NCI-H774 (cell line): ENCODE measurements around the gene LYZL4.
A peak's percentile ranks its signal among the peaks of the same experiment; 100 is the strongest.

Source experiments
- DNase-seq: peaks from one replicate; lab custom pipeline; 2025; lab: John Stamatoyannopoulos, UW

The LYZL4 gene

DNA sequence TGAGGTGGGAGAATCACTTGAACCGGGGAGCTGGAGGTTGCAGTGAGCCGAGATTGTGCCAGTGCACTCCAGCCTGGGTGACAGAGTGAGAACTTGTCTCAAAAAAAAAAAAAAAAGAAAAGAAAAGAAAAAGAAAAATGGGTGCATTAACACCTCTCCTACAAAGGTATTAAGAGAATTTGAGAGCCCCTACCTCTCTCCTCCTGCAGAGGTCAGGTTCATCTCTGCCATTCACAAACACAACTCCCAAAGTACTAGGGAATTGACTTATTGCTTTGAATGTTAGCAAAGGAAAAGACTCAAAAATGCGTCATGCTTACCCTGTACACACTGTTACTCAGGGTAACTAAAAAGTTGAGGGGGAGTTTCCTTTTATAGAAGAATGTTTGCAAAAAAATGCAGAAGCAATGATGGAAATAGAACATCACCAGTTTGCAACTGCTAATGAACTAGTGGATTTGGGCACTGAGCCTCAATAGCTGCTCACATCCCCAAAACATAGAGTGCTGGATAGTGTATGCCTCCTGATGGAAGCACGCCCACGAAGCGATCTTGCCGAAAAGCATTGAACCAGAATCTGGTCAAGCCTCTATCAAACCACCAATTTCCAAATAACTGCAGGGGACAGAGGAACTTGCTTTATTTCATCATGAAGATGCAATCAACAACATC is 15.5 kb upstream of the LYZL4 start:
- no peak for DNase-seq

DNA sequence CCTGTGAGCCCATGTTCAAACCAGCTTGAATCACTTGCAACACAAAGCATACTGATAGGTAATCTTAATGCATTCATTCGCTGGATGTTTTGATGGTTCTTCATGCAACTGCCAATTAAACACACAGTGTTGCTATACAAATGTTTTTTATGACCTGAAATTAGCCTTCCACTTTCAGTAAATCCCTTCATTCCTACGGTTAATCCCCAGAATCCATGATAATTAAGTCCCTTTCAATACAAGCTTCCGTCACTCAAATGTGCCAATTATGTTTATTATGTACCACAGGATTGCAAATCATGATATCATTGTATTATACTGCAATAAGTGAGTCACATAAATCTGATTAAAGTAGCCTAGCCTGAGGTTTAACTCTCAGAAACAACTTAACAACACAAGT is 14.5 kb upstream of the LYZL4 start:
- DNase-seq, result no peak

DNA sequence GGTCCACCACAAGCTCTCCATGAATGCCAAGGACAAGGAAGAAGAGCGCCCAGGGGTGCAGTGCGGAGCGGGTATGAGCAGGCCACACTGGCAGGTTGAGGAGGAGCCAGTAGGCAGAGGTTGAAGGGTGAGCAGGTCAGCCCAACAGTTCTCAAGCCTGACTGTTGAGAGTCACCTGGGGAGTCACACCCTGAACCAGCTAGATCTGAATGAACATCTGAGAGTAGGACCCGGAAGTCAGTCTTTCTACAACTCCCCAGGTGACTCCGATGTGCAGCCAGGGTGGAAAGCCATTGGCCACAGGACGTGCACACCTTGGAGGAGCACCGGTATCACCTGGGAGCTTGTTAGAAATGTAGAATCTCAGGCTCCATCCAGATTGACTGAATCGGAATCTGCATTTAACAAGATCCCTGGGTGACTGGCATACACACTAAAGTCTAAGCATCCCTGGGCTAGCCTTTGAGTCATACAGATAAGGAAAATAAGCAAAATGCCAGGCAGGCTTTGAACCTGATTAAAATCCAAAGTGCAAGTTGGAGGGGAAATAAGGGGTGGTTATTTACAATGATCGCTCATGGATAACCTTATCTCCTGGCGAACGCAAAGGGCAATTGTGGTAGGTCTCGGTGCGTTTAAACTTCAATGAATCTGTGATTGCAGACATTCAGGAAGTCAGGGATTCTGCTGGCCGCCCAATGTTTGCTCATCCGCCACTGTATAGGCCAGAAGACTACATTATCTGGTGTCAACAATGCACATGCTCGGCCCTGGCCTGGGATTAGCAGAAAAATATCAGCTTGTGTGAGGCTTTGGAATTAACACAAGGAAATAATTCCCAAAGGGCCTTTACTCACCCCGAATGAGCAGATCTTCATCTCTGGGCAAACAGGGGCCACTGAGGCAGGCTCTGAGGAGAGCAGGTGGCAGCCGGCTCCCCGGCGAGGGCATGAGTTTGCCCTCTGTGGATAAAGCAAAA is 11.7 kb upstream of the LYZL4 start:
- no peak for DNase-seq

DNA sequence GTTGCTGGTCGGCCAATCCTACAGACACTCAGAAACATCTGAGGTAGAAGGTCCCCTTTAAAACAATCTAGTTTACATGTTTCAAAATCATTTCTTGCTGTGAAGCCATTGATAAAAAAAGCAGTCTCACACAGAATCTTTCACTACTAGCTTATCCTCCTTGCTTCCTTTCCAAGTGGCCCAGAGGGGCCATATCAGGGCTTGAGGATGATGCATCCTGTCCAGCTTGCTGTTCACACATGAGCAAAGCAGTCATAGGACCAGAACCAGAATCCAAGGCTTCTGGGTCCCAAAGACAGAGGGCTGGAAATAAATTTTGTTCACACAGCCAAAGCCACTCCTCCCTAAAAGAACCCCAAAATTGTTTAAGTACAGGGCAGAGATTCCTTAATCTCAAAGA is 9.2 kb upstream of the LYZL4 start:
- DNase-seq, result no peak

DNA sequence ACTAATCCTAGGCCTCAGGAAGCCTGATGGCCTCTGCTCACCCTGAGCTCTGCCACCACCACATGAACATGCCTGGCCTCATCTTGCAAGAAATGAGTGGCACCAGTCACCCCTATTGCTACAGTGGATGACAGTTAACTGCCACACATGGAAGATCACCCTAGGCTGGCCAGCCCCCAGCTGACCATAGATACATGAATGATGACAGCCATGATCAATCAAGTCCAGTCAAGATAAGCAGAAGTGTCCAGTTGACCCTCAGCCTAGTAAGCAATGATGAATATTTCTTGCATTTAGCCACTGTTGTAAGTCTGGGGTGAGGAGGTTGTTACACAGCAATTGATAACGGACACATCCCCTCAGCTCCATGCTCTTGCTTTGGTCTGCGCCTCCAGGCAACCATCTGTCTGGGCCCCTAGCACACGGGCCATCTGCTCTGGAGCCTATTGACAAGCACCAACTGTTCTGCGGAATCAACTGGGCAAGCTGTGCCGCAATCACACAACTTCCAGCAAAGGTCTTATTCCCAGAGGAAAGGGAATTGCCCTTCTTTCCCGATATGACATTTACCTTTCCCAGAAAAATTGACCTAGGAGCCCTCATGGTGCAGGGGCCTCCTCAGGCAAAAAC is 2.2 kb upstream of the LYZL4 start:
- DNase-seq, result no peak

DNA sequence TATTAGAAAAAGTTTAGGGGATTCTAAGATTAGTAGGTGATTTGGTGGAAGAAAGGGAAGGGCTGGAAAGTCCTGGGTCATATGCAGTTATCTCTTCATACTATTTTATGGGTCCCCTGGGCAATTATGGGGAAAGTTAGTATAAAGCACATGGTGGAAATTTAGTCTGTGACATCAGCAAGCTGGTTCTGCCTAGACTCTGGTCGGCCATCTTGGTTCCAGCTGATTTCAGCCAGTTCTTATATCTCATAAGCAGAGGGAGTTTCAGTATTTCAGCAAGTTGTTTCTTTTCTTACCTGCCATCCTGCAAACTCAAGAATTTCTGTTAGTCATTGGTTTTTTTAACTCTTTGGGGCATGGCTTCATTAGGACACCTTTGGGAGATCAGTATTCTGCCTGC is 1.0 kb upstream of the LYZL4 start:
- DNase-seq, result no peak

DNA sequence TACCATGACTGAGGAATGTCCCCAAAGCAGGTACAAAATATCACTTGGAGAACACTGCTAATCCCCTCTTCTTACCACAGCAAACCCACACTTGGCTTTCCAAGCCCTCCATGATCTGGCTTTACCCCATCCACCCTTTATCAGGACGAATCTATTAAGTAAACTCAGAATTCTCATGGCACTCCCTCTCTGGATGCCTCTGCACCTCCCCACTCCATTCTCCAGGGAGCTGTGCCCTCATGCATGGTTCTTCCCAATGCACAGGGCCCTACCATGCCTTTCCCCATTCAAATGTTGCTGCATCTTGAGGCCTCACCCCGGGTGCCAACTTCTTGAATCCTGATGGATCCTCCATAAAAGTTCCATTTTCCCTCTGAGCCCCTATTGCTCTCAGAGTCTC is 2.3 kb downstream of the LYZL4 start:
- no peak for DNase-seq

DNA sequence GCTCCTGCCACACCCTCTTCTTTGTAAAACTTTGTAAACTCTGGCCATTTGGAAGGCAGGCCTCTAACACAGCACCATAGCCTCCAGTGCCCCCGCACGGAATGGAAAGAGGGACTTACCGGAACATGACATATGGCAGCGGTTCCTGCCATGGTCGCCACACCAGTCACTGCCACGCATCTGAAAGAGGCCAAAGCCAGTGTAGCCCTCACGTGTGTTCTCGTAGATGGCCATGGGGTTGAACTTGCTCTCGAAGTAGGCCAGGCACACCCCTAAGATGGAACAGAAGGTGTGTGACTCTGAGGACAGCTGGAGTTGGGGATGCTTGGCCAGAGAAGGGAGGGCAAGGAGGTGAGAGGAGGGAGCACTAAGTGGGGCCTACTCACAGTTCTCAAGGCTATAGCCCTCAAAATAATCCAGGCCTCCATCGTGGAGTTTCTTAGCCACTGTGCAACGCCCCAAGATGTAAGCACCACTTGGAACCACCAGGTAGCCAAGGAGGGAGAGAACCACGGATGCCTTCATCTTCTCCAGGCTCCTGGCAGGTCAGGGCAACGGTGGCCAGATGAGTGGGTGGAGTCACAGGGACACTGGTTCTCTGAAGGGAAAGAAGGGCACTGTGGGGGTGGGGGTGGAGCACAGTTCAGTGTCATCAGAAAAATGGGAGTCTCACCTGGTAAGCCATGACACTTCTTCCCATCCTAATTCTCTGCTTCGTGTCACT is 3.5 kb downstream of the LYZL4 start:
- no peak for DNase-seq

DNA sequence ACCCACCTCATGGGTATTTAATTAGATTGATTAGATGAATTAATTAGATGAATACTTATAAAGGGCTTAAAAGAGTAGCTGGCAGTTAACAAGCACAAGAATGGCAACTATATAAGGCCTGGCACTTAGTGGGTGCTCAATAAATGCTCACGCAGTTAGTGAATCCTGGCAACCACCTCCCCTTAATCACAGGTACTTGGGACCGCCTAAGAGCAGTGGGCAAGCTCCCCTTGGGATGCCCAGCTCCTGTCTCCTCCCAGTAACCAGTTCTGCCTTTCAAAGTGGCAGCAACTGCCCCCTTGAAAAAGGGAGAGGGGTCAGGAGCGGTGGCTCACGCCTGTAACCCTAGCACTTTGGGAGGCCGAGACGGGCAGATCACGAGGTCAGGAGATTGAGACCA is 4.6 kb downstream of the LYZL4 start:
- DNase-seq, result no peak

DNA sequence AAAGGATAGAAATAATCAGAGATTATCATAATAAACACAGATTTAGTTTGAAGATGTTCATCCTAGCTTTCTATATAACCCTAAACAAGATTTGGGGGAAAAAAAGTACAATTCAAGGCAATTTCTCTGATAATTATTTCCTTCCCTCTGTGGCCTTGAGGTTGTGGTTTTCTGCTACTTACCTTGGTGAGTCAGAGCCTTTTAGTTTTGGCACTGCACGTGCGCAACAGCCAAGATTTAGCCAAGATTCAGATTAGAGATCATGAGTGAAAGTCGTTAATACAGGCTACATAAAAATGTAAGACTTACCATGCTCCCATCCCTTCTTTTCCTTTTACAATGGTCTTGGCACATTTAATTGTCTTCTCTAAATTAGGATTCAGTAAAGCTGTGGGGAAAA is 6.7 kb downstream of the LYZL4 start:
- DNase-seq, result no peak

DNA sequence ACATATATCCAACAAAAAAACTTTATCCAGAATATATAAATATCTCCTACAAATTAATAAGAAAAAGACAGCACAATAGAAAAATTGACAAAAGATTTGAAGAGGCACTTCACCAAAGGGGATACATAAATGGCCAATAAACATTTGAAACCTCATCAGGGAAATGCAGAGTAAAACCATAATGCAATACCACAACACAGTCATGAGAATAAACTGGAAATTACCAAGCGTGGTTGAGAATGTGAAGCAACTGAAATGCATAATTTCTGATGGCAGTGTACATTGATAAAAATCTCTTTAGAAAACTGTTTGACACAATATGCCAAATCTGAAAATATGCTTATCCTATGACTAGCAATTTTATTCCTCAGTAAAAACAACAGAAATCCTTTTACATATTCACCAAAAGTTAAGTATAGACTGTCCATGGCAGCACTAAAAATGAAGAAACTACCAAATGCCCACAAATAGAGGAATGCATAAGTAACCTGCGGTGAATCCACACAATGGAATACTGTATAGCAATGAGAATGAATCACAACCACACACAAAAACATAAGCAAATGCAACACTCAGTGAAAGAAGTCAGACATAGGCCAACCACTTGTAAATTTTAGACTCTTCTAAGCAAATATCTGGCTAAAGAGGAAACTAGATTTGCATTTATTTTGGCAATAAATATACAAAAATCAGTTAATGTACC is 7.9 kb downstream of the LYZL4 start:
- DNase-seq, result no peak

DNA sequence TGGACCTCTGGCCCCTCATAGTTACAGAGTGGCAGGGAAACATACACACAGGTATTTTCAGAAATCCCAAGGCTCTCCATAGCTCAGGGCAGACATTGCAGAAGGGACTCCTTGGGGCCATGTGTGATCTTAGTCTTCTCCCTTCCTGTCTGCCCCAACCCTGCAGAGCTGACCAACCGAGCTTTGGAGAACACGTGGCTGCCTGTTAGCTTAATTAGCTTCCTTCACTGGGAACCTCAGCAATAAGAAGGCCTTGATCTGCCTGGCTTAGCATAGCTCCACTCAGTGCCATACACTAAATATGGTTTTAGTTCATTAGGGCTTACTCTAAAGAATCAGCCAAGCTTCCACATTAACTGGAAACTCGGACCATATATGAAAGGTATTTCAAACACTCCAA is 12.3 kb downstream of the LYZL4 start:
- no peak for DNase-seq

DNA sequence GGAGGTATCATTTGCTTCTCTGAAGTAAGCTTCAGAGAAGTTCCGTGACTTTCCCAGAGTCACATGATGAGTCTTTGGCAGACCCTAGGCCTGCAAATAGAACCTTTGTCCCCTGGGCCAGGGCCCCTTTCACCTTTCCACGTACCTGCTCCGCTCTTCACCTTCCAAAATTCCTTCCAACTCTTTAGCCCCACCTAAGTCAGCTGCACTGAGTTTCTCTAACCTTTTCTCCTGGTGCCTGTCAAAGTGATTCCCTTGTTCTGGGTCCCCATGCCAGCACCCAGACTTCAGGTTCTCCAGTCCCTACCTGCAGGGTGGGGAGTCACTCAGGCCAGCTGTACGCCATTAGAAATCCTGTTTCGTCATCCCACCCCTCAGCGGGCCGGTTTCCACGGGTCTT is 12.8 kb downstream of the LYZL4 start:
- DNase-seq, result no peak

DNA sequence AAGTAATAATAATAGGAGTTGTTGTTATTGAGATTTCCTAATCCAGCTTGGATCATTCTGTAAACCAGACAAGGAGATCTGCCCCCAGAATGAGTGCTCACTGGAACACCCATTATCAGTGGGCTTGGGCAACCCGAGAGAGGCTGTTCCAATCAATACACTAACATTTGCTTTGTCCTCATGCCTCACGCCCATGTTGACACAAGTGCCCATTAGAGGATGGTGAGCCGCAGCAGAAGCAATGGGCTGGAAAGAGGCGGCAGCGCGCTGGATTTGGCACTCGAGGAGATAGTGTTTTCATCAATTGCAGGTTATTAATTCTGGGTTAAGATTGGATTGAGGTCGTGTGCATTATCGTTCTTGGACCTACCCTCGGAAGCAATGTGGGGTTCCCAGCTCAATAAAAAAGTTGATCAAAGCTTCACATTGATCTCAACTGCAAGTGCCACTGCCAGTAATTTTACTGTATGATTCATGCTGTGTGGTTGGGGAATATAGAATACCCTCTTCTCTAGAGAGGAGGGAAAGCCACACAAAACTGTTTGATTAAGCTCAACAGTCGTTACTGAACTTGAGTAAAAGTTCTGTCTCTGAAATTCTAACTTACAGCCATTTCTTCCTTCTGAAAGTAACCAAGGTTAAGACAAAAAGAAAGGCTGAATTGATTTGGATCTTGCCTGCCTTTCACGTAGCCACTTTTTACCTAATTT is 15.7 kb downstream of the LYZL4 start:
- DNase-seq, result peak; percentile 6

DNA sequence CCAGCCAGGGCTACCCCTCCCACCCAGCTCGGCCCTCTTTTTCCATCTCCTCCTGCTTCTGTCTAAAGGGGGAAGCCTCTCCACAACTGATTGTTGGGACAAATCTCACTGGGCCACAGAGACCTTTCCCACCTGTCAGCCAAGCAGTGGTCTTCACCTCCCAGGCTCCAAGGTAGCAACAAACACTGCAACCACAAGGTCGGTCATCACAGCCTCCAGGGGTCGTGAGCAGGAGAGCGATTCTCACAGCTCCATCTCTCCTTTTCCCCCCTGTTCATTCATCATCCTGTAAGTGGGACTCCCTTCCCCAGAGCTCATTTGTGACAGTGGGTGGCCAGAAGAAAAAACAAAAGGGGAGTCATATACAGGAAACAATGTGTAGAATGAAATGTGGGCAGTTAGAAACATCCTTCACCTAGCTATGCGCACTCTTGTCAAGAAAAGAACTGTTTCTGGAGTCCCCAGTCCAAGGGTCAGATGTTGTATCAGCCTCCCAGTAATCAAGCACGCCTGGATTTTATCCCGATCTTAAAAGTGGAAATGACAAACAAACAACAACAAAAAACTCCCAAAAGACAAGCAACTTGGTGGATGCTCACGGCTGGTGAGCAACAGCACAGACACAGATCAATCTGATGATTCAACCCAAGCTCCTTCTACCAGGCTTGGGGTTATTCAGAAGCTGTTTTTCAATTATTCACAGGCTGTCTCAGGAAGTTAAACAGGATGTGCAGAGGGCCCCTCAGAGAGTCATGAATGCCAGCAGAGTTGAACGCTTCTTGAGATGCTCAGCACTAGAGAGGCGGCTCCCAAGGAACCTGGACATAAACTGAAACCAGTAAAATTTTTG is 22.4 kb downstream of the LYZL4 start:
- no peak for DNase-seq

DNA sequence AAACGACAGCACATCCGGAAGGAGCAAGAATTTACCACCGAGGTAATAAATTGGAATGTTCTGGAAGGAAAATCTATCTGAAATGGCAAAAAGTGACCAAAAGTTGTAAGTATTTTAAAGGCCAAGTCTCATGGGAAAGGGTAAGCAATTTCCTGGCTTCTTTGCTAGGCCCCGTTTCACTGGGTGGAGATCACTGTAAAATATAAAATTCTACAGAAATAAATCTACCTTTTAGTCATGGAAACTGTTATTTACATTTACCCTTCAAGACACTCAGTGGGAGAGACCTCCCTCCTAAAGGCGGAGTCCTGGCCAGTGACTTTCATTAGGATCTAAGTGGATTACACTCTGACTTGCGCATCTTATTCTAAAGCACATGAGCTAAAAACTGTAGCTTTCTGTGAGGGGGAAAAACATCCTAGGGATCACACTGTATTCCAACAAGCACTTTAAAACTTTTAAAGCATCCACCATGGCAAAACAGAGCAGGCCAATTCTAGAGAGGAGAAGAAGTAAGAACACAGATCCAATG is 28.8 kb downstream of the LYZL4 start:
- DNase-seq, result no peak

DNA sequence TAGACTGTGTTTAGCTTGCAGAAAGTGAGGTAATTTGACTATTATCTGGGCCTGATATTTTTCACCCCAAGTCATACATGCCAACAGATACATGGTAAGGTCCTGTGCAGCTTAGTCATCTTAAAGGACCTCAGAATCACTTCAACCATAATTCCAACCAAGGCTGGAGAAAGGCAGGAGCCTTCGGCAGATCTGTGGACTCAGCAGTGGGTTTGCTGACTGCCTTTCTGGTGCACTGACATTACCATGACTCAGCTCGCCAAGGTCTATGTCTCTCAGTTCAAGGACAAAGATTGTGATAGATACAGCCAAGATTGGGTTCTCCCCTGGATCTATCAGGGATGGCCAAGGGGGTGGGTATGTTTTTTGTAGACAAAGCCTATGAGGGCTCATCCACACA is 32.7 kb downstream of the LYZL4 start:
- DNase-seq, result no peak

DNA sequence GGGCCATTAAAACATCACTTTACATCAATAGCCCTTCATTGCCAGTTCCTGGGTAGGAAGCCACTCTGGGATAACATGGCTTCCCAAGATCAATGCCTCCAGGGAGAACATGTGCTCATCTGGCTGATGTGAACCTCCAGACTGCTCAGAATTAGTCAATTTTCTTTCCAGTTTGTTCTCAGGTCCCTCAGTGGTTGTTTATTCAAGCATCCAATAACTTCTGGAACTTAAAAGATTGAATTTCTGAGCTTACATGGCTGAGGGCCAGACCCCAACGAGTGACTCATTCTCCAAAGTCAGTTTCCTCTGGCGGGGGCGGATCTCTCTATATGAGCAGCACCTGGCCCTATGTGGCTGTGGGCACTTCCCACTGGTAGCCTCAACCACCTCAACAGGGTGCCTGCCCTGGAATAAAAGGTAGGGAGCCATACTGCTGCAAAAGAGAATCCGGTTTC is 34.0 kb downstream of the LYZL4 start:
- DNase-seq, result no peak

DNA sequence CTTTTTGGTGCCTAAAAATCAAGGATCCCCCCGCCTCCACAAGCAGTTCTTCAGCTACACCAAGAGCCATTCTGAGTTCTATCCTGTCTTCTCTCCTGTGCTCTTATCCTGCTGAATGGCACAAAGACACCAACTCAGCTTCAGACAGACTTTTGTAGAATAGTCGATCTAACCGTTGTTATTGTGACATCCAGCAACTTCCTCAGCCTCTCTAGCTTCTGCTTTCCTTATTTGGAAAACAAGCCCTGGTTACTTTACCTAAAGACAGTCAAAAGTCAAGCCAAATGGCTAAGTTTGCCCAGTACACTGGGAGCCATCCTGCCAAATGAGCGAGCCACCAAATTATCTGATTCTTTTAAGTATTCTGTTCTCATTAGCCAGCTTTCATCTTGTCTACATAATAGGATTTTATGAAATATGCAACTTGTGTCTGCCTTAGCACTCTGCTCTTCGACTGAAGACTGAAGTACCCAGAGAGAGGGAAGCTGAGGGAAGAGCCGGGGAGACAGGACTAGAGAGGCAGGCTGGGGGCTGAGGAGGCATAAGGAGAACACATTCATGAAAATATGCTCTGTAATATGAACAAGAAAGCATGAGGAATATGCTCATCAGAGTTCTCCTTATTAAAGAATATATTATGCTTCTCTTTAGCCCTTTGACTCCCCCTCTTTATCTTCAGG is 35.1 kb downstream of the LYZL4 start:
- DNase-seq, result no peak
